H9 (cell line): ENCODE measurements around the gene NT5DC4. TPM values are rescaled to one million over a fixed set of nuclear protein-coding genes. Genes with fewer than 3 reads are reported as not detected.

Experiments used
- DNase-seq: peaks from one replicate; pipeline ENCODE4 v3.0.0-alpha.2; 2017
- H2AFZ ChIP-seq: one replicate; pipeline ENCODE4 v1.6.1; 2013; ENCODE audit warnings: mild to moderate bottlenecking, low read length, control low read depth, moderate library complexity
- H2AK5ac ChIP-seq: 2 replicates; pipeline ENCODE4 v1.6.1; 2013; ENCODE audit warnings: low read length, control low read depth, mixed read lengths; ENCODE audit not compliant: insufficient read length
- H2BK120ac ChIP-seq: one replicate; pipeline ENCODE4 v1.6.1; 2013; ENCODE audit warnings: low read depth, mild to moderate bottlenecking, low read length, control low read depth, inconsistent platforms; ENCODE audit not compliant: poor library complexity, severe bottlenecking
- H2BK12ac ChIP-seq: 2 replicates; pipeline ENCODE4 v1.6.1; 2013; ENCODE audit warnings: low read length, control low read depth, mixed read lengths, low read depth; ENCODE audit not compliant: insufficient read length
- H2BK15ac ChIP-seq: 2 replicates; pipeline ENCODE4 v1.6.1; 2013; ENCODE audit warnings: low read depth, low read length, control low read depth
- H2BK20ac ChIP-seq: one replicate; pipeline ENCODE4 v1.6.1; 2013; ENCODE audit warnings: low read depth, mild to moderate bottlenecking, low read length, control low read depth, inconsistent platforms; ENCODE audit not compliant: poor library complexity, severe bottlenecking
- H2BK5ac ChIP-seq: 2 replicates; pipeline ENCODE4 v1.6.1; 2013; ENCODE audit warnings: low read length, control low read depth, mixed read lengths; ENCODE audit not compliant: insufficient read length
- H3K14ac ChIP-seq: 2 replicates; pipeline ENCODE4 v1.6.1; 2013; ENCODE audit warnings: low read length, control low read depth; ENCODE audit not compliant: insufficient read depth
- H3K18ac ChIP-seq: 2 replicates; pipeline ENCODE4 v1.6.1; 2013; ENCODE audit warnings: low read depth, mild to moderate bottlenecking, mixed read lengths, low read length, control low read depth; ENCODE audit not compliant: insufficient read length
- H3K23ac ChIP-seq: 2 replicates; pipeline ENCODE4 v1.6.1; 2013; ENCODE audit warnings: low read length, control low read depth, mixed read lengths, low read depth; ENCODE audit not compliant: insufficient read length
- H3K23me2 ChIP-seq: 2 replicates; pipeline ENCODE4 v1.6.1; 2013; ENCODE audit warnings: low read depth, mild to moderate bottlenecking, mixed read lengths, low read length, control low read depth; ENCODE audit not compliant: insufficient read length, poor library complexity, severe bottlenecking
- H3K27ac ChIP-seq: 2 replicates; pipeline ENCODE4 v1.5.1; 2013; ENCODE audit warnings: low read length, control low read depth, mixed read lengths, low read depth; ENCODE audit not compliant: insufficient read length
- H3K27me3 ChIP-seq: 2 replicates; pipeline ENCODE4 v1.6.1; 2013; ENCODE audit warnings: low read length, control low read depth, inconsistent platforms; ENCODE audit not compliant: insufficient read depth
- H3K4ac ChIP-seq: 2 replicates; pipeline ENCODE4 v1.6.1; 2013; ENCODE audit warnings: low read depth, mild to moderate bottlenecking, control low read depth, inconsistent platforms, low read length, moderate library complexity
- H3K4me1 ChIP-seq: 2 replicates; pipeline ENCODE4 v1.6.1; 2013; ENCODE audit warnings: low read length, control low read depth, inconsistent platforms; ENCODE audit not compliant: insufficient read depth
- H3K4me2 ChIP-seq: 2 replicates; pipeline ENCODE4 v1.6.1; 2013; ENCODE audit warnings: low read length, control low read depth, mixed read lengths; ENCODE audit not compliant: insufficient read length, insufficient read depth
- H3K56ac ChIP-seq: 2 replicates; pipeline ENCODE4 v1.6.1; 2013; ENCODE audit warnings: low read depth, mild to moderate bottlenecking, mixed read lengths, low read length, control low read depth; ENCODE audit not compliant: insufficient read length
- H3K79me1 ChIP-seq: 2 replicates; pipeline ENCODE4 v1.6.1; 2013; ENCODE audit warnings: low read depth, mild to moderate bottlenecking, moderate library complexity, low read length, control low read depth, inconsistent platforms; ENCODE audit not compliant: insufficient read depth, poor library complexity, severe bottlenecking
- H3K79me2 ChIP-seq: 2 replicates; pipeline ENCODE4 v1.6.1; 2013; ENCODE audit warnings: low read length, control low read depth, inconsistent platforms; ENCODE audit not compliant: insufficient read depth
- H3K9ac ChIP-seq: 2 replicates; pipeline ENCODE4 v1.6.1; 2013; ENCODE audit warnings: low read length, control low read depth, mixed read lengths; ENCODE audit not compliant: insufficient read length; ENCODE audit errors: extremely low read depth
- H3K9me3 ChIP-seq: one replicate; pipeline ENCODE4 v1.6.1; 2013; ENCODE audit warnings: low read depth, low read length, inconsistent platforms; ENCODE audit not compliant: control insufficient read depth
- H3T11ph ChIP-seq: one replicate; pipeline ENCODE4 v1.6.1; 2013; ENCODE audit warnings: mild to moderate bottlenecking, low read length, control low read depth, inconsistent platforms
- H4K20me1 ChIP-seq: one replicate; pipeline ENCODE4 v1.6.1; 2013; ENCODE audit not compliant: control insufficient read depth, insufficient read length, insufficient read depth
- H4K5ac ChIP-seq: 2 replicates; pipeline ENCODE4 v1.6.1; 2013; ENCODE audit warnings: low read depth, mild to moderate bottlenecking, mixed read lengths, low read length, control low read depth; ENCODE audit not compliant: insufficient read length
- H4K8ac ChIP-seq: replicated peaks from 2 replicates; pipeline ENCODE4 v1.6.1; 2013; ENCODE audit warnings: low read length, control low read depth, mixed read lengths, low read depth; ENCODE audit not compliant: insufficient read length
- H4K91ac ChIP-seq: 2 replicates; pipeline ENCODE4 v1.6.1; 2013; ENCODE audit warnings: low read depth, mild to moderate bottlenecking, moderate library complexity, mixed read lengths, low read length, control low read depth; ENCODE audit not compliant: insufficient read length
- H3K27ac Mint-ChIP-seq, 3 experiments: 2 replicates in 2 of 3; 3 replicates in 1 of 3; pipeline ENCODE4 v1.8.0; 2020 to 2021; ENCODE audit warnings: mixed read lengths in 3 of 3, mild to moderate bottlenecking in 1 of 3, moderate library complexity in 1 of 3
- H3K27me3 Mint-ChIP-seq: 2 replicates; pipeline ENCODE4 v1.8.0; 2021; ENCODE audit warnings: low read depth, mild to moderate bottlenecking, moderate library complexity, mixed read lengths
- H3K36me3 Mint-ChIP-seq, 3 experiments: 2 replicates in 2 of 3; 3 replicates in 1 of 3; pipeline ENCODE4 v1.8.0; 2020 to 2021; ENCODE audit warnings: low read depth in 3 of 3, mixed read lengths in 3 of 3; ENCODE audit not compliant: insufficient read depth in 1 of 3
- H3K4me1 Mint-ChIP-seq, 2 experiments: 2 replicates each; pipeline ENCODE4 v1.8.0; 2020; ENCODE audit warnings: mixed read lengths in 2 of 2
- H3K4me3 Mint-ChIP-seq, 2 experiments: 2 replicates in 1 of 2; 3 replicates in 1 of 2; pipeline ENCODE4 v1.8.0; 2020 to 2021; ENCODE audit warnings: mild to moderate bottlenecking in 2 of 2, mixed read lengths in 2 of 2, moderate library complexity in 1 of 2
- H3K9me3 Mint-ChIP-seq, 2 experiments: 2 replicates in 1 of 2; 3 replicates in 1 of 2; pipeline ENCODE4 v1.8.0; 2020; ENCODE audit warnings: mild to moderate bottlenecking in 2 of 2, mixed read lengths in 2 of 2, moderate library complexity in 1 of 2
- CTCF ChIP-seq: fragments of 200-600 bp; sonication (generic); conservative IDR thresholded peaks from 3 replicates; pipeline ENCODE4 v1.8.0; 2021; ENCODE audit warnings: antibody characterized with exemption, mild to moderate bottlenecking
- WGBS: extraction: QIAGEN DNeasy Blood & Tissue Kit; methylation state at CpG from one replicate; pipeline ENCODE4 v1.1.7; 2013; ENCODE audit warnings: missing lambda C conversion rate, low lambda C conversion rate, mixed read lengths; ENCODE audit not compliant: insufficient read length; ENCODE audit errors: extremely low coverage; 5-methylcytosine and 5-hydroxymethylcytosine counted together
- total RNA-seq: library from RNA; stranded (reverse); gene quantifications from 2 replicates; pipeline ENCODE4 v1.2.1, GENCODE V29; 2021

The NT5DC4 gene
- total RNA-seq, 1 experiment from 2014 or later, result not detected

- H3K14ac ChIP-seq, result no peak overlapping the region; the same call in 1 of the 2 replicates
- no peak overlapping the region for H2BK20ac ChIP-seq
- TF ChIP-seq CTCF, result no peak
- no peaks in the 10 kb centered on the region for H3K4me1 ChIP-seq
- H2BK12ac ChIP-seq, result no peak overlapping the region
- H3K4me2 ChIP-seq, result no peak overlapping the region
- H4K8ac ChIP-seq, result no peak overlapping the region
- Mint-ChIP-seq H3K27ac (no peak overlapping the region), H3K4me1 (no peaks in the 10 kb centered on the region), H3K36me3 (no peaks in the 10 kb centered on the region), H3K4me3 (no peak overlapping the region), H3K9me3 (no peaks in the 10 kb centered on the region; a peak in 1 of 5 replicates), H3K27me3 (peaks cover 3% of the 10 kb centered on the region)
- no peaks in the 10 kb centered on the region for H3K9me3 ChIP-seq
- H2AFZ ChIP-seq, result no peak overlapping the region
- H3K27ac ChIP-seq, result no peak overlapping the region
- H3T11ph ChIP-seq, result no peak overlapping the region
- no peak overlapping the region for H2BK5ac ChIP-seq
- H3K56ac ChIP-seq, result no peak overlapping the region
- WGBS, result no CpG with 5 or more reads among the region's 9 CpGs
- no peaks in the 10 kb centered on the region for H4K20me1 ChIP-seq
- no peak overlapping the region for H2AK5ac ChIP-seq
- H3K23me2 ChIP-seq, result no peaks in the 10 kb centered on the region
- no peak overlapping the region for H3K23ac ChIP-seq
- no peaks in the 10 kb centered on the region for H3K79me1 ChIP-seq
- H3K18ac ChIP-seq, result no peak overlapping the region
- DNase-seq, result no peak
- no peak overlapping the region for H2BK15ac ChIP-seq
- H3K79me2 ChIP-seq, result no peaks in the 10 kb centered on the region; the same call in 1 of the 2 replicates
- H3K4ac ChIP-seq, result no peak overlapping the region
- no peaks in the 10 kb centered on the region for H3K27me3 ChIP-seq
- H2BK120ac ChIP-seq, result no peak overlapping the region
- H4K5ac ChIP-seq, result no peak overlapping the region
- H3K9ac ChIP-seq, result no peak overlapping the region
- H4K91ac ChIP-seq, result no peak overlapping the region
Observed at GRCh38 chr2:112710956-112711750, 9.7 kb upstream of the NT5DC4 start.
